Thyroid gland (tissue), 4 donors: ENCODE measurements around the gene SUGP2.

Experiments
- CTCF ChIP-seq, 6 experiments: fragments of 200-600 bp in 3 of 6; fragments of 450-650 bp in 3 of 6; sonication (generic) in 3 of 6; IDR thresholded peaks; one replicate each; pipeline ENCODE4 v1.5.1; 2016 to 2019; ENCODE audit warnings: antibody characterized with exemption in 6 of 6, mild to moderate bottlenecking in 2 of 6, inconsistent platforms in 1 of 6, moderate library complexity in 1 of 6
- POLR2A ChIP-seq, 2 donors: fragments of 450-650 bp; IDR thresholded peaks; one replicate each; pipeline ENCODE4 v1.6.1; 2017; ENCODE audit warnings: antibody characterized with exemption in 2 of 2, mild to moderate bottlenecking in 2 of 2, moderate library complexity in 1 of 2

- TF ChIP-seq CTCF (IDR thresholded peaks at IDR 0.05) (no peak), POLR2A (IDR thresholded peaks at IDR 0.05) (no peak)
Observed at GRCh38 chr19:19010551-19010950, 22.8 kb downstream of the SUGP2 start.
